Activated CD8-positive, alpha-beta memory T cell treated with anti-CD3 and anti-CD28 coated beads for 4 hours (primary cell): Measurements from ENCODE around the gene DES.

ENCODE experiments used
- DNase-seq, 2 donors: peaks; one replicate each; pipeline ENCODE4 v3.0.0-alpha.2; 2020; ENCODE audit warnings: low read depth in 2 of 2

The DES gene

DNA sequence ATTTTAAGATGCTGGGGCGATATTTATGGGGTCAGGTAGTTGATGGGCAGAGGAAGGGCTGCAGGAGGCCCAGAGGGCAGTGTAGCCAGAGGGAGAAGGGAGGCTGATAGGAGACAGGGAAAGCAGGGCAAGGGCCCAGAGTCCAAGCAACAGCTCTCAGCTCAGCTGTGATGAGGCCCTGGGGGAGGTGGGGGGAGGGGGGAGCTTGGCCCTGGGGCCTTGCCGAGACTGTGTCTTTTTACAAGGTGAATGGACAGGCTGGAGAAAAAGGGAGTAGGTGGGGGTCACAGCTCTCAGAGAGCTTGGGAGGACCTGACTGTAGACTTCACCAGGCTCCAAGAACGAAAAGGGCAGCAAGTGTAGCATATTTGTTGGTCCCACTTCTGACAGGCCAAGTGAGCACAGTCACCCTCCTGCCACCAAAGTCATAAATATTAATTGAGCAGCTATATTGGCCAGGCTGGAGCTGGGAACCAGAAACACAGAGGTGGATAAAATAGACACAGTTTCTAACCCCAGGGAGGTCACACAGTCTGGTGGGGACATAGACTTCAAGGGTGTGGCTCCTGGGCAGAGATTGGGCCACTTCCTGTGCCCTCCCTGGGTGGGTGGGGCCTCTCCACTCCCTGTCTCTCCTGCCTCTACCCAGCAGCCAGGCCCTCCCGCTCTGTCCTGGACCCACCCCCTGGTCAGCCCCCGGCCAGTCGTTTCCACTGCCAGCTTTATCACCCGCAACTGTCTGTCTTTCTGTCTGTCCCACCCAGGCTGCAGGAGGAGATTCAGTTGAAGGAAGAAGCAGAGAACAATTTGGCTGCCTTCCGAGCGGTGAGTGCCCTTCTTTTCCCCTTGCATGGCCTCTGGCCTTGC lies 1.4 kb downstream of the DES start:
- DNase-seq: no peak

DNA sequence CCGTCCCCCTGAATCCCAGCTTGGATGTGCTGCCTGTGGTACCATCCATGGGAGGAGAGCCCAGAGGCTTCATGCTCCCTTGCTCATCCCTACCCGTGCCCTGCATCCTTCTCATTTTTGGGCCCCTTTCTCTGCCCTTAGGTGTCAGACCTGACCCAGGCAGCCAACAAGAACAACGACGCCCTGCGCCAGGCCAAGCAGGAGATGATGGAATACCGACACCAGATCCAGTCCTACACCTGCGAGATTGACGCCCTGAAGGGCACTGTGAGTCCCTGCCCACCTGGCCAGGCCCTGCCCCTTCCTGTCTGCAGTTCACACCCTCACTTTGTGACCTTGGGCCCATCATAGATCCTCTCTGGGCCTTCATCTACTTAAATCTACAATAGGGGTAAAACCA lies 2.5 kb downstream of the DES start:
- no peak for DNase-seq

DNA sequence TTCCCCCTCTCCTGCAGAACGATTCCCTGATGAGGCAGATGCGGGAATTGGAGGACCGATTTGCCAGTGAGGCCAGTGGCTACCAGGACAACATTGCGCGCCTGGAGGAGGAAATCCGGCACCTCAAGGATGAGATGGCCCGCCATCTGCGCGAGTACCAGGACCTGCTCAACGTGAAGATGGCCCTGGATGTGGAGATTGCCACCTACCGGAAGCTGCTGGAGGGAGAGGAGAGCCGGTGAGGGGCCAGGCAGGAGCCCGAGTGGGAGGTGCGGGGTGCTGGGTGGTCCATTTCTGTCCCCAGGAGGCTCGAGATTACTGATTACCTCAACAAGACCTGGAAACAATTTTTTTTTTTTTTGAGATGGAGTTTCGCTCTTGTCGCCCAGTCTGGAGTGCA lies 3.1 kb downstream of the DES start:
- DNase-seq: no peak

DNA sequence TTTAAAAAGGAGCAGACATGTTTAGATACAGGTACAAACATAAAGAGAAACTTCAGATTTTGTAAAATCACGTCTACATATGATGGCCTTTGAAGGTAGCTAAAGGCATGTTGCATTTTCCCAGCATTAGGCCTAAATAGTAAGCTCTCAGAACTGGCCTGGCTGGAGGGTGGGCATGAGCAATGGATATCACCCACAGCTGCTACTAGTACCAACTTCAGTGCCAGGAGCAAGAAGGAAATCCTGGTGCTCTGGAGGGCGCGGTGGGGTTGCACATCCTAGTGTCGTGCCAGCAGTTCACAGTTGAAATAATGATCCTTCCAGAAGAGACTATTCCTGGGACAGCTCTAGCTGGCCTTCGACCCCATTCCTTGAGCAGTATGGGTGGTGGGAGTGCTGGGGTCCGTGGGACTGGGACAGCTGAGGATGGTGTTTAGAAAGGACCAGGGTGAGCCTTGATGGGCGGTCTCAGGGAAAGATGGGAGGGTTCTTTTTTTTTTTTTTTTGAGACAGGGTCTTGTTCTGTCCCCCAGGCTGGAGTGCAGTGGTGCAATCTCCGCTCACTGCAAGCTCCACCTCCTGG lies 4.9 kb downstream of the DES start:
- DNase-seq: no peak

DNA sequence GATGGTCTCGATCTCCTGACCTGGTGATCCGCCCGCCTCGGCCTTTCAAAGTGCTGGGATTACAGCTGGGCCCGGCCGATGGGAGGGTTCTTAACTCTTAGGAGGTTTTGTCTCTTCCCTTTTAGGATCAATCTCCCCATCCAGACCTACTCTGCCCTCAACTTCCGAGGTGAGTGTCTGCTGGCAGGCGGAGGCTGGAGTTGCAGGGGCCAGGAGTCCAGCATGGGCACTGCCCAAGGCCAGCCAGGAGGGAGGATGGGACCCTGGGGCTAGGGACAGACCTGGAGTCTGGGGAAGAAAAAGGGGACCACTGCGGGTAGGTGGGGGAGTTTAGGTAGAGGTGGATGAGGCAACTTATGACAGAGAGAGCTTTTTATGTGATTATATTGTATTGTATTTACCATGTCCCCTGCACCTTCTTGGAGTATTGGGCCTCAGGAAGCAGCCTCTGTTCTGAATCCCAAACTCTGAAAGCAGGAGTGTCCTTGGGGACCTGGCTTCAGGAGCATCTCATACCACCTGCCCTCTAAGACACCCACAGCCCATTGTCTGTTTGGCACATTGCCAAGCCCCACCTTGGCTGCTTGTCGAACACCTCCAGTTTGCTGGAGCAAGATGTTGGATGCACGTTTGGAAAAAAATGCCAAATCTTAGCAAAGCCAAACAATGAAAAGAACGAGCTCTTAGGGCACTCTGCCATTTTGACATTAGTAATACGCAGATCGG lies 5.6 kb downstream of the DES start:
- no peak for DNase-seq

DNA sequence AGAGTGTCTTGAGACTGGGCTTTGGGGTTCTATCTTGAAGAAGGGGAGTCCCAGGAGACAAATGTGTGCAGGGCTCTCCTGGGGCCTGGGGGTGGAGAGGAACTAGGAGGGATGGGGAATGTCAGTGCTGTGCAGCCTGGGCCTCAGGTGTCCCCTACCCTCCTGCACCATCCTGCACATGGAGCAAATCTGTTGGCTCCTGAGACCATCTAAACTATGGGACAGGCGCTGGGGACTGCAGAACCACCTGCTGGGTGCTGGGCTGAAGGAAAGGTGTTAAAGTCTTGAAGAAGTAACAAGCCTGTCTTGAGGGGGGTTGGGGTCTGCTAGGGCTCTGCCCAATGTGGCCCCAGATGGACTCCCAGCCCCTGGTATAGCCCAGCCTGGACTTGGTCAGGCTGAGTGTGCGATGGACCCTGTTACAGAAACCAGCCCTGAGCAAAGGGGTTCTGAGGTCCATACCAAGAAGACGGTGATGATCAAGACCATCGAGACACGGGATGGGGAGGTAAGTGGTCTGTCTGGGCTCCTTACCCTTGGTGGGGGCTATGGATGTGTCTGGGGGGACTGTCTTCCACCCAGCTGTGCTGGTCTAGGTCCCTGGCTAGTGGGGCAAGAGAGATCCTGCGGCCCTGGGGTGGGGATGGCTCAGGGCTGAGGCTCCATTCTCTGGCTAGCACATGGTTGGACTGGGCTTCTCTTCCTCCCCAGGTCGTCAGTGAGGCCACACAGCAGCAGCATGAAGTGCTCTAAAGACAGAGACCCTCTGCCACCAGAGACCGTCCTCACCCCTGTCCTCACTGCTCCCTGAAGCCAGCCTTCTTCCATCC lies 7.3 kb downstream of the DES start:
- DNase-seq: no peak

DNA sequence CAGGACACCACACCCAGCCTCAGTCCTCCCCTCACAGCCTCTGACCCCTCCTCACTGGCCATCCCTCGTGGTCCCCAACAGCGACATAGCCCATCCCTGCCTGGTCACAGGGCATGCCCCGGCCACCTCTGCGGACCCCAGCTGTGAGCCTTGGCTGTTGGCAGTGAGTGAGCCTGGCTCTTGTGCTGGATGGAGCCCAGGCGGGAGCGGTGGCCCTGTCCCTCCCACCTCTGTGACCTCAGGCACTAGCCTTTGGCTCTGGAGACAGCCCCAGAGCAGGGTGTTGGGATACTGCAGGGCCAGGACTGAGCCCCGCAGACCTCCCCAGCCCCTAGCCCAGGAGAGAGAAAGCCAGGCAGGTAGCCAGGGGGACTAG lies 7.9 kb downstream of the DES start:
- DNase-seq: no peak

DNA sequence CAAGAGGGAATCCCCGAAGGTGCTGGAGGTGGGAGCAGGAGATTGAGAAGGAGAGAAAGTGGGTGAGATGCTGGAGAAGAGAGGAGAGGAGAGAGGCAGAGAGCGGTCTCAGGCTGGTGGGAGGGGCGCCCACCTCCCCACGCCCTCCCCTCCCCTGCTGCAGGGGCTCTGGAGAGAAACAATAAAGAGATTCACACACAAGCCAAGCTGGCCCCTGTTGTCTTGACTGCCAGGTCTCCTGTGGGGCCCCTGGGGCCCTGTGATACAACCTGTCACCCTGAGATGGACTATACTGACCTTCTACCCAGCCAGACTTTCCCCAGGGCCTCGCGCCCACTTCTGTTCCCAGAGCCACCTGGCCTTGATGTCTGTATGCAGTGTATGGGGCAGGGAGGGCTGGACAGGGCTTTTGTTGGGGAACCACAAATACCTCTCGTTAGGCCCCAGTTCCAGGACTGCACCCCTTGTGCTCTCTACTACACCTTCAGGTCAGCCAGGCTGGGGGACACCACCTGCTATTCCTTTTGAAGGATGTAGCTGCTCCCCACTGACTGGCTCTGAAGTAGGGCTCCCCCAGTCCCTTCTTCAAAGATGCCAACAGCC lies 8.5 kb downstream of the DES start:
- no peak for DNase-seq

DNA sequence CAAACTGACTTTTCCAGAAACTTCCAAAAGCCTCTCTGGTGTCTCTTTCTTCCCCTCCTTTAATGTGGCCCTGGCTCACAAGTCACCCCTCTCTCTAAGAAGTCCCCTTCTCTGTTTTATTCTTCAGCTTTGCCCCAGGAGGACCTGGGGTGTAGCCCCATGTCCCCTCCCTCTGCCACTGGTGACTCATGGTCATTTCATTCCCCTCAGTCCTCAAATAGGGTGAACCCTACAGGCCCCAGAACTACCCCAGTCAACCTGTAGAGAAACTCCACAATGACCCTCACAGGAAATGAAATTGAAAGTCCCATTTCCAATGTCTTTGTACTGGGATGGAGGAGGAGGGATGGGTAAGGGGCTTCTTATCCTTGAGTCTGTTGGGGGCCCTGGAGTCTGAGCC lies 10.3 kb downstream of the DES start:
- no peak for DNase-seq

DNA sequence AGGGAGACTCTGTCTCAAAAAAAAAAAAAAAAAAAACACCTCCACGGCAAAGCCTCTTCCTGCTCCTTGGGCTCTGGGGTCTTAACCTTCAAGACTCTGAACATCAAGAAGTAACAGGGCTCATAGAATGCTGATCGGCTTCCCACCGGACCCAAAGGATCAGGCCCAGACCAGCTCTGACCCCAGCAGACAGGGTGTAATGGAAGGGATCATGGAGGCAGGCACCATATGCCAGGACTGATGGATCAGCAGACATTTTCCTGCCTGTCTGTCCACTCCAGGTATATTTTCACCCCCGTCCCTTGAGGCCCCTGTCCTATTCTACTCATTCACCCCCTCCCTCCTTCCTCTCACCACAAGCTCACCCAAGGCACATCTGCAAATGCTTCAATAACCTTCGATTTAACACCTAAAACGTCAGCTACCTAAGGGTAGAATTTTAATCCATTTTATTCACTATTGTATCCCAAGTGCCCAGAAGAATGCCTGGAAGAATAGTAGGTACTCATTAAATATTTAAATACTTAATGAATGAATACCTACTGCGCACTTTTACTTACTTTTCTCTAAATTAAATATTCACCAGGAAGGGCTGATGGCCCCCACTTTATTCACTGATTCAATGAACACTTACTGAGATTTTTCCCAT lies 11.9 kb downstream of the DES start:
- no peak for DNase-seq

DNA sequence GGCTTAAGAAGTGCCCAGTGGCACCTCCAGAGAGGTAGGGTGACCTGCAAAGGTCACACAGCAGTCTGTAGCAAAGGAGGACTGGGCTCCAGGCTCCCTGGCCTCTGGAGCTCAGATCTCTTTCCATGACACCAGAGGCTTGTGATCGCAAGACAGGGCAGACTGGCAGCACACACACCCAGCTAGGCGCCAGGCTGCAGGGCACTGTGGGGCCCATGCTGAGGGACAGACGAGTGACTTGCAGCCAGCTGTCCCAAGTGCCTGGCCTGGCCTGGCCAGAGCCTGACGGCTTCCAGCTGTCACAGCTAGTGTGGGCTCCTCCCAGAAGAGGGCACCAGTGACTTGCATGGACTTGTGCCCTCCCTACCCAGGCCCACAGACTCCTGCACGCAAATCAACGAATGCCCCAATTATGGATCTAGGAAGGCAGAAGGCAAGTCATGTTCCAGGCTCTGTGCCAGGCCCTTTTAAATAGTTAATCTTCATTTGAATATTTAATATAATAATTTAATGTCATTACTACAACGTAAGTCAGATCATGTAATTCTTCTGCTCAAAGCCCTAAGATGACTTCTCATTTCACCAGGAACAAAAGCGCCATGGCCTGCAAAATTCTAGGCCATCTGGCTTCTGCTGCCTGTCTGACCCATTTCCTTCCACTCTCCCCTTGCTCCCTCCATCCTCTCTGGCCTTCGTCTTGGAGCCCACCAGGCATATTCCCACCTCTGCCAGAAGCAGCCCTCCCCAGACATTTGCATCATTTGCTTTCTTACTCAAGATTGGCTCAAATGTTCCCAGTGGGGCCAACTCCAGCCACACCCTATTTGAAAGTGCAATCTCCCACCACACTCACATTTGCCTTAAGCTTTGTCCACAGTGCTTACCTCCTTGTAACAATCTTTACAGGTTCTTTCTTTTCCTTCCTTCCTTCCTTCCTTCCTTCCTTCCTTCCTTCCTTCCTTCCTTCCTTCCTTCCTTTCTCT lies 12.7 kb downstream of the DES start:
- no peak for DNase-seq

DNA sequence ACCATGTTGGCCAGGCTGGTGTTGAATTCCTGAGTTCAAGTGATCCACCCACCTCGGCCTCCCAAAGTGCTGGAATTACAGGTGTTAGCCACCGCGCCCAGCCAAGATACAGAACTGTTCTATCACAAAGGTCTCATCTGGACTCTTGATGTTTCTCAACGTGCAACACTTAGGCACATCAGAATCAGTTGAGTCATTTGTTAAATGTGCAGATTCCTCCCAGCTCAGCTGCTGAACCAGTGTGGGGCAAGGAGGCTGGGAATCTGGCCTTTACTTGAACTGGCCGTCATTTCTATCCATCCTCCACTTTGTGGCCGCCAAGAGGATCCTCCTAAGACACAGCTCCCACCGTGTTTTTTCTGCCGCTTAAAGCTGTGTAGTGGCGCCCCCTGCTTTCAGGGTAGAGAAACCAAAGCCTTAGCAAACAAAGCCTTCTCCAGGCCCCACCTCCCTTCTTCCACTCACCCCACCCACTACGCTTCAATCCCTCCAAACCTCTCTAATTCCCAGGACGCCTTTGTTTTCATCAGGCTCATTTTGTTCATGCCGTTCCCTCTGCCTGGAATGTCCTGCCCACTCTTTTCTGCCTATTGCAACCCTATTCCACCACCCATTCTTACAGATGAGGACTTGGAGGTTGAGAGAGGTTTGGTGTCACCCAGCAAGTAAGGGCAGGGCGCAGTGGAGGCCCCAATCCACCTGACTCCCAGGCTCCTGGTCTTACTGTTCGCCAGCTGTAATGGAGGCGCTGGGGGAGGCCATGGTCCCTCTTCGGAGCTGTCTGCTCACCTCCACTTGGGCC lies 15.7 kb downstream of the DES start:
- DNase-seq: no peak

DNA sequence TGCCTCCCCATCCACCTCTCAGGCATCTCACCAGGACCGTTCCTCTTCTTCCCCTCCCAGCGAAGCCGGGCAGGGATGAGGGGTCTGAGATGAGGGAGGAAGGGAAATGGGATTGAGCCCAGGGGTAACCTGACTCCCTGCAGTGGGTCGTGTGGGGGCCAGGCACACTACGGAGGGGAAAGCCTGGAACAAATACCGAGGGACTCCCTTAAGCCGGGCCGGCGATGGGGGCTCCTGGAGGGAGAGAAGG lies 16.2 kb downstream of the DES start:
- no peak for DNase-seq

DNA sequence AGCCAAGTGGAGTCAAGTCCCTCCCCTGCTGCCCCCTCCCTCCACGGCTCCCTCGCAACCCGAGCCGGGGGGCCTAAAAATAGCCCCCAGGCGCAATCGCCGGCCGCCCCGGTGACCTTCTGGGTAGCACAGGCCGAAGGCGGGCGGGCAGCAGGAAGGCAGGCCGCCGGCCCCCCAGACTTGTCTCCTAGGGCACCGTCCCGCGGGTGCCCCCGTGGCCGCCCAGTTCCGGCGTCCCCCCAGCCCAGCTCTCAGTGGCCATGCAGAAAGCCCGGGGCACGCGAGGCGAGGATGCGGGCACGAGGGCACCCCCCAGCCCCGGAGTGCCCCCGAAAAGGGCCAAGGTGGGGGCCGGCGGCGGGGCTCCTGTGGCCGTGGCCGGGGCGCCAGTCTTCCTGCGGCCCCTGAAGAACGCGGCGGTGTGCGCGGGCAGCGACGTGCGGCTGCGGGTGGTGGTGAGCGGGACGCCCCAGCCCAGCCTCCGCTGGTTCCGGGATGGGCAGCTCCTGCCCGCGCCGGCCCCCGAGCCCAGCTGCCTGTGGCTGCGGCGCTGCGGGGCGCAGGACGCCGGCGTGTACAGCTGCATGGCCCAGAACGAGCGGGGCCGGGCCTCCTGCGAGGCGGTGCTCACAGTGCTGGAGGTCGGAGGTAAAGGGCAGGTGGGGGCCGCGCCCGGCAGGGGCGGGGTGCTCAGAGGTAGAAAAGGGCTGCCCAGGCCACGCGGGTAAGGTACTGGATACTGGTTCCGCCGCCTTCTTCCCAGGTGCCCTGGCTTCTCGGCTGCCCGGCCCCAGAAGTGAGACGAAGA lies 16.7 kb downstream of the DES start, which contains the start of gene SPEG:
Gene SPEG (plus strand): TSS at position 126 of the 808 bp plus-strand sequence. CDS start 135 bp downstream, at position 261.
- DNase-seq: no peak

DNA sequence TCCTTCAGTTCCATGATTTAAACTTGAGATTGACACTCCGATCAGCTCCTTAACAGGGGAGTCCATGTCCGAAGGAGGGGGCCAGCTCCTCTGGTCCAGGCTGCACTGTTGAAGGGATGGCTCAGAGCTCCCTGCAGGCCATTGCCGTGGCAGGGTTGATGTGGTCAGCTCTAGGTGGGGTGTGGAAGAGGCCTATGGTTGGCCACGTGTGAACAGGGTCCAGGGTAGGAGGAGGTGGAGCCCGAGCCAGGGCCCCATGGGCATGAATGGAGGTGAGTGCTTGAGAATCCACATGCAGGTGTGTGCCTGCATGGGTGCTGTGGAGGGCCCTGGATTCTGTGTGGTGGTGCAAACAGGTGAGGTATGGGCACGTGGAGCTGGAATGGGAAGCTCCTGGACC lies 17.5 kb downstream of the DES start:
- no peak for DNase-seq

DNA sequence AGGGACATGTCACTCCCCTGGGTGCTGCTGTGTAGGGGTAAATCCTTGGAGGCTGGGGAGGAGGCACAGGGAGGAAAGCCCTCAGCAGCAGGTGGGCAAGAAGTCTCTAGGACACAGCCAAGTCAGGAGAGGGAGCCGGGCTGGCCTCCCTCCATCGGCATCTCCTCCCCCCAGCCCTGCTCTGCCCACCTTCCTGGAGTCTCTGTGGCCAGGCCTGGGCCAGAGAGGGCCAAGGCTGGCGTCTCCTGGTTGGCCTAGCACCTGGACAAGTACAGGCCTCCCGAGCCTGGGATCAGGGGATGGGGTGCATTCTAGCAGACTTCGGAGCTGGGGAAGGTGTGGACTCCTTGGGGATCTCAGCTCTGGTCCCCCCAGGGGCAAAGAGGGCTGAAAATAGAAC lies 18.3 kb downstream of the DES start:
- DNase-seq: no peak

DNA sequence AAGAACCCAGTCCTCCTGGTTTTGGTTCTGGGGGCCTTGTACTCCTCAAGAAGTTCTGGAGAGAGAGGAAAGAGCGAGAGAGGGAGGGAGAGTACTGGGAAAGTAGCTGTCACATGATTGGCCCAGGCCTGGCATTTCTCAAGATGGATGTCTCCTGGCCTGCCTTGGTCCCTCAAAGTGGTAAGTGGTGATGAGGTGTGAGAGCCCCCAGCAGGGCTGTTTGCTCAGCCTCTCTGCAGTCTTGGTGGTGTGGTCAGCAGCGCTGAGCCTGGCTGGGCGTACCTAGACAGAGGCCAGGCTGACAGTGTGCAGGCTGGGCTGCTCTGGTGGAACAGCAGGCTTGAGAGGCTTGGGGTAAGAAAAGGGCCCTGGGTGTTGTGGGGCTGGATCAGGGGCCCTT lies 19.0 kb downstream of the DES start:
- DNase-seq: no peak

DNA sequence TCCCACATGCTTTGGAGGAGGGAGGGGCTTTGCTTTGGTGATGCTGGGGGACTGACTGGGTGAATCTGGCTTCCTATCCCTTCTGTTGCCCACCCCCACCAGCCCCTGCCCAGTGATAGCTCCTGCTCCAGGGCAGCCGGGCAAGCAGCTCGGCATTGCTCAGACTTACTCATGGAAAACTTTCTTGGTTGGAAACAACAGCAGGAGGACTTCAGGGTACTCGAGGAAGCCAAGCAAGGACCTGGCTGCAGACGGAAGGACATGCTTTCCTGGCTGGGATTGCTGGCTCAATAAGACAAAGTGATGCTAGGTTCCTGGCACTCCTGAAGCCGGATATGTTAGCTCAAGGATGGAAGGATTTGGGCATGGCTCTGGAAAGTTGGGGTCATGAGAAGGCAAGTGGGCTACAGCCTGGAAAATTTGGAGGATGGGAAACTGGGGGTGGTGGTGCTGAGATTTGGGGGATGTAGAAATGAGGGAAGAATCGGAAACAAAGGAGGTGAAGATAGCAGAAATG lies 19.6 kb downstream of the DES start:
- DNase-seq: no peak
